KOPT-K1 (cell line): ENCODE data around the gene HBQ1.
"Not testable (repeated sequence)": the region's sequence is repeated elsewhere in the genome, so short reads cannot be mapped to it uniquely, and the experiment has no call there.

ENCODE experiments used
- H3K27ac ChIP-seq: fragments of 200-600 bp; sonication (generic); 2 replicates; pipeline ENCODE4 v1.5.1; 2016; ENCODE audit warnings: antibody characterized with exemption, mild to moderate bottlenecking, low read depth, low read length; ENCODE audit not compliant: poor library complexity, severe bottlenecking
- H3K36me3 ChIP-seq: fragments of 200-600 bp; sonication (generic); 2 replicates; pipeline ENCODE4 v1.5.1; 2017; ENCODE audit warnings: antibody characterized with exemption, mild to moderate bottlenecking, low read length, moderate library complexity; ENCODE audit not compliant: insufficient read depth
- H3K9me3 ChIP-seq: fragments of 200-600 bp; sonication (generic); 2 replicates; pipeline ENCODE4 v1.5.1; 2017; ENCODE audit warnings: antibody characterized with exemption, low read length, mild to moderate bottlenecking; ENCODE audit not compliant: insufficient read depth, poor library complexity, severe bottlenecking

HBQ1 gene

GRCh38 chr16:167122-167690 is 13.1 kb upstream of the HBQ1 start:
- Histone ChIP-seq H3K9me3 (no peaks in the 10 kb centered on the region), H3K36me3 (no peaks in the 10 kb centered on the region), H3K27ac (no peak overlapping the region)

DNA sequence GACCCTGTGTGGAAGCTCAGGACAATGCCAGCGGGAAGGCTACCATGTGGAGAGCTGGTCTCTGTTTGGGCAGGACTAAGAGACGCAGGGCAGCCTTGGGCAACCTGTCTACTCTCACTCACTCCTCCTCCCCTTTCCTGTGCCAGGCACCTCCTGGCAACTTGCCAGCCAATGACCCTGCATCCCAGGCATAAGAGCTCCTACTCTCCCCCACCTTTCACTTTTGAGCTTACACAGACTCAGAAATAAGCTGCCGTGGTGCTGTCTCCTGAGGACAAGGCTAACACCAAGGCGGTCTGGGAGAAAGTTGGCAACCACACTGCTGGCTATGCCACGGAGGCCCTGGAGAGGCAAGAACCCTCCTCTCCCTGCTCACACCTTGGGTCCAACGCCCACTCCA is 11.8 kb upstream of the HBQ1 start:
- Histone ChIP-seq H3K9me3 (no peaks in the 10 kb centered on the region), H3K27ac (no peak overlapping the region), H3K36me3 (no peaks in the 10 kb centered on the region)

- H3K27ac ChIP-seq, result no peak overlapping the region
- H3K9me3 ChIP-seq, result no peaks in the 10 kb centered on the region
- H3K36me3 ChIP-seq, result no peaks in the 10 kb centered on the region
Measured at GRCh38 chr16:169014-169413, 11.2 kb upstream of the HBQ1 start.

DNA sequence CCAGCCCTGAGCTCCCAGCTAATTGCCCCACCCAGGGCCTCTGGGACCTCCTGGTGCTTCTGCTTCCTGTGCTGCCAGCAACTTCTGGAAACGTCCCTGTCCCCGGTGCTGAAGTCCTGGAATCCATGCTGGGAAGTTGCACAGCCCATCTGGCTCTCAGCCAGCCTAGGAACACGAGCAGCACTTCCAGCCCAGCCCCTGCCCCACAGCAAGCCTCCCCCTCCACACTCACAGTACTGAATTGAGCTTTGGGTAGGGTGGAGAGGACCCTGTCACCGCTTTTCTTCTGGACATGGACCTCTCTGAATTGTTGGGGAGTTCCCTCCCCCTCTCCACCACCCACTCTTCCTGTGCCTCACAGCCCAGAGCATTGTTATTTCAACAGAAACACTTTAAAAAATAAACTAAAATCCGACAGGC is 10.2 kb upstream of the HBQ1 start:
- not testable (repeated sequence) for H3K36me3 ChIP-seq, H3K27ac ChIP-seq, H3K9me3 ChIP-seq

GRCh38 chr16:170788-171187 is 9.5 kb upstream of the HBQ1 start:
- H3K36me3 ChIP-seq, result no peaks in the 10 kb centered on the region
- H3K27ac ChIP-seq, result no peak overlapping the region
- no peaks in the 10 kb centered on the region for H3K9me3 ChIP-seq

- H3K9me3 ChIP-seq, H3K36me3 ChIP-seq, H3K27ac ChIP-seq: not testable (repeated sequence)
Measured at GRCh38 chr16:172374-172941, 7.8 kb upstream of the HBQ1 start, which contains the start of gene HBA2. Gene HBA2 (plus strand): TSS chr16:172876. CDS start chr16:172913, 37 bp downstream.

- H3K9me3 ChIP-seq, H3K27ac ChIP-seq, H3K36me3 ChIP-seq: not testable (repeated sequence)
Measured at GRCh38 chr16:173211-173854, 6.9 kb upstream of the HBQ1 start.

GRCh38 chr16:173928-174769 is 6.1 kb upstream of the HBQ1 start:
- H3K9me3 ChIP-seq, H3K27ac ChIP-seq, H3K36me3 ChIP-seq: not testable (repeated sequence)

DNA sequence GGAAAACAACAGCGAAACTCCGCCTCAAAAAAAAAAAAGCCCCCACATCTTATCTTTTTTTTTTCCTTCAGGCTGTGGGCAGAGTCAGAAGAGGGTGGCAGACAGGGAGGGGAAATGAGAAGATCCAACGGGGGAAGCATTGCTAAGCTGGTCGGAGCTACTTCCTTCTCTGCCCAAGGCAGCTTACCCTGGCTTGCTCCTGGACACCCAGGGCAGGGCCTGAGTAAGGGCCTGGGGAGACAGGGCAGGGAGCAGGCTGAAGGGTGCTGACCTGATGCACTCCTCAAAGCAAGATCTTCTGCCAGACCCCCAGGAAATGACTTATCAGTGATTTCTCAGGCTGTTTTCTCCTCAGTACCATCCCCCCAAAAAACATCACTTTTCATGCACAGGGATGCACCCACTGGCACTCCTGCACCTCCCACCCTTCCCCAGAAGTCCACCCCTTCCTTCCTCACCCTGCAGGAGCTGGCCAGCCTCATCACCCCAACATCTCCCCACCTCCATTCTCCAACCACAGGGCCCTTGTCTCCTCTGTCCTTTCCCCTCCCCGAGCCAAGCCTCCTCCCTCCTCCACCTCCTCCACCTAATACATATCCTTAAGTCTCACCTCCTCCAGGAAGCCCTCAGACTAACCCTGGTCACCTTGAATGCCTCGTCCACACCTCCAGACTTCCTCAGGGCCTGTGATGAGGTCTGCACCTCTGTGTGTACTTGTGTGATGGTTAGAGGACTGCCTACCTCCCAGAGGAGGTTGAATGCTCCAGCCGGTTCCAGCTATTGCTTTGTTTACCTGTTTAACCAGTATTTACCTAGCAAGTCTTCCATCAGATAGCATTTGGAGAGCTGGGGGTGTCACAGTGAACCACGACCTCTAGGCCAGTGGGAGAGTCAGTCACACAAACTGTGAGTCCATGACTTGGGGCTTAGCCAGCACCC is 5.0 kb upstream of the HBQ1 start:
- Histone ChIP-seq H3K9me3 (no peaks in the 10 kb centered on the region), H3K27ac (no peak overlapping the region), H3K36me3 (no peaks in the 10 kb centered on the region)

DNA sequence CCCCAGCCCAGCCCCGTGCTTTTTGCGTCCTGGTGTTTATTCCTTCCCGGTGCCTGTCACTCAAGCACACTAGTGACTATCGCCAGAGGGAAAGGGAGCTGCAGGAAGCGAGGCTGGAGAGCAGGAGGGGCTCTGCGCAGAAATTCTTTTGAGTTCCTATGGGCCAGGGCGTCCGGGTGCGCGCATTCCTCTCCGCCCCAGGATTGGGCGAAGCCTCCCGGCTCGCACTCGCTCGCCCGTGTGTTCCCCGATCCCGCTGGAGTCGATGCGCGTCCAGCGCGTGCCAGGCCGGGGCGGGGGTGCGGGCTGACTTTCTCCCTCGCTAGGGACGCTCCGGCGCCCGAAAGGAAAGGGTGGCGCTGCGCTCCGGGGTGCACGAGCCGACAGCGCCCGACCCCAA is 4.3 kb upstream of the HBQ1 start:
- H3K36me3 ChIP-seq, H3K27ac ChIP-seq, H3K9me3 ChIP-seq: not testable (repeated sequence)

DNA sequence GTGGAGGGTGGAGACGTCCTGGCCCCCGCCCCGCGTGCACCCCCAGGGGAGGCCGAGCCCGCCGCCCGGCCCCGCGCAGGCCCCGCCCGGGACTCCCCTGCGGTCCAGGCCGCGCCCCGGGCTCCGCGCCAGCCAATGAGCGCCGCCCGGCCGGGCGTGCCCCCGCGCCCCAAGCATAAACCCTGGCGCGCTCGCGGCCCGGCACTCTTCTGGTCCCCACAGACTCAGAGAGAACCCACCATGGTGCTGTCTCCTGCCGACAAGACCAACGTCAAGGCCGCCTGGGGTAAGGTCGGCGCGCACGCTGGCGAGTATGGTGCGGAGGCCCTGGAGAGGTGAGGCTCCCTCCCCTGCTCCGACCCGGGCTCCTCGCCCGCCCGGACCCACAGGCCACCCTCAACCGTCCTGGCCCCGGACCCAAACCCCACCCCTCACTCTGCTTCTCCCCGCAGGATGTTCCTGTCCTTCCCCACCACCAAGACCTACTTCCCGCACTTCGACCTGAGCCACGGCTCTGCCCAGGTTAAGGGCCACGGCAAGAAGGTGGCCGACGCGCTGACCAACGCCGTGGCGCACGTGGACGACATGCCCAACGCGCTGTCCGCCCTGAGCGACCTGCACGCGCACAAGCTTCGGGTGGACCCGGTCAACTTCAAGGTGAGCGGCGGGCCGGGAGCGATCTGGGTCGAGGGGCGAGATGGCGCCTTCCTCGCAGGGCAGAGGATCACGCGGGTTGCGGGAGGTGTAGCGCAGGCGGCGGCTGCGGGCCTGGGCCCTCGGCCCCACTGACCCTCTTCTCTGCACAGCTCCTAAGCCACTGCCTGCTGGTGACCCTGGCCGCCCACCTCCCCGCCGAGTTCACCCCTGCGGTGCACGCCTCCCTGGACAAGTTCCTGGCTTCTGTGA is 3.5 kb upstream of the HBQ1 start, which contains the start of gene HBA1:
TSS of gene HBA1 (plus strand) at position 204 of the 906 bp plus-strand sequence. CDS start at position 241, 37 bp downstream.
- H3K36me3 ChIP-seq, H3K27ac ChIP-seq, H3K9me3 ChIP-seq: not testable (repeated sequence)

DNA sequence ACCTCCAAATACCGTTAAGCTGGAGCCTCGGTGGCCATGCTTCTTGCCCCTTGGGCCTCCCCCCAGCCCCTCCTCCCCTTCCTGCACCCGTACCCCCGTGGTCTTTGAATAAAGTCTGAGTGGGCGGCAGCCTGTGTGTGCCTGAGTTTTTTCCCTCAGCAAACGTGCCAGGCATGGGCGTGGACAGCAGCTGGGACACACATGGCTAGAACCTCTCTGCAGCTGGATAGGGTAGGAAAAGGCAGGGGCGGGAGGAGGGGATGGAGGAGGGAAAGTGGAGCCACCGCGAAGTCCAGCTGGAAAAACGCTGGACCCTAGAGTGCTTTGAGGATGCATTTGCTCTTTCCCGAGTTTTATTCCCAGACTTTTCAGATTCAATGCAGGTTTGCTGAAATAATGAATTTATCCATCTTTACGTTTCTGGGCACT is 2.9 kb upstream of the HBQ1 start:
- Histone ChIP-seq H3K9me3 (no peaks in the 10 kb centered on the region), H3K36me3 (no peaks in the 10 kb centered on the region), H3K27ac (no peak overlapping the region)

- Histone ChIP-seq H3K9me3 (no peaks in the 10 kb centered on the region), H3K36me3 (peaks cover 5% of the 10 kb centered on the region; the same call in 1 of the 2 replicates), H3K27ac (no peak overlapping the region)
Measured at GRCh38 chr16:177981-178667, 2.1 kb upstream of the HBQ1 start.
